PC-9 (cell line): ENCODE results near the gene CYP4V2.

Experiments
- EZH2 ChIP-seq: fragments of 200-600 bp; sonication (generic); IDR thresholded peaks from 2 replicates; pipeline ENCODE4 v1.8.0; 2017; ENCODE audit warnings: antibody characterized with exemption, low read depth
- TF ChIP-seq, protein P1 (sequence below): fragments of 200-600 bp; sonication (generic); conservative IDR thresholded peaks from 2 replicates; pipeline ENCODE4 v1.6.1; 2017; ENCODE audit warnings: mixed run types, antibody characterized with exemption, mild to moderate bottlenecking, moderate library complexity

GRCh38 chr4:186258216-186258811, 66.9 kb downstream of the CYP4V2 start:
- TF ChIP-seq, protein P1, sequence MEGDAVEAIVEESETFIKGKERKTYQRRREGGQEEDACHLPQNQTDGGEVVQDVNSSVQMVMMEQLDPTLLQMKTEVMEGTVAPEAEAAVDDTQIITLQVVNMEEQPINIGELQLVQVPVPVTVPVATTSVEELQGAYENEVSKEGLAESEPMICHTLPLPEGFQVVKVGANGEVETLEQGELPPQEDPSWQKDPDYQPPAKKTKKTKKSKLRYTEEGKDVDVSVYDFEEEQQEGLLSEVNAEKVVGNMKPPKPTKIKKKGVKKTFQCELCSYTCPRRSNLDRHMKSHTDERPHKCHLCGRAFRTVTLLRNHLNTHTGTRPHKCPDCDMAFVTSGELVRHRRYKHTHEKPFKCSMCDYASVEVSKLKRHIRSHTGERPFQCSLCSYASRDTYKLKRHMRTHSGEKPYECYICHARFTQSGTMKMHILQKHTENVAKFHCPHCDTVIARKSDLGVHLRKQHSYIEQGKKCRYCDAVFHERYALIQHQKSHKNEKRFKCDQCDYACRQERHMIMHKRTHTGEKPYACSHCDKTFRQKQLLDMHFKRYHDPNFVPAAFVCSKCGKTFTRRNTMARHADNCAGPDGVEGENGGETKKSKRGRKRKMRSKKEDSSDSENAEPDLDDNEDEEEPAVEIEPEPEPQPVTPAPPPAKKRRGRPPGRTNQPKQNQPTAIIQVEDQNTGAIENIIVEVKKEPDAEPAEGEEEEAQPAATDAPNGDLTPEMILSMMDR = no peak
- no peak for TF ChIP-seq EZH2
